ENCODE measurements around the gene ZCCHC3. TPM values are rescaled to one million over a fixed set of nuclear protein-coding genes. Genes with fewer than 3 reads are reported as not detected.

Gene ZCCHC3
- polyA plus RNA-seq, 2 of the 4 experiments (the other 2 are of a cell fraction) = 17.4 to 17.7 TPM

DNA sequence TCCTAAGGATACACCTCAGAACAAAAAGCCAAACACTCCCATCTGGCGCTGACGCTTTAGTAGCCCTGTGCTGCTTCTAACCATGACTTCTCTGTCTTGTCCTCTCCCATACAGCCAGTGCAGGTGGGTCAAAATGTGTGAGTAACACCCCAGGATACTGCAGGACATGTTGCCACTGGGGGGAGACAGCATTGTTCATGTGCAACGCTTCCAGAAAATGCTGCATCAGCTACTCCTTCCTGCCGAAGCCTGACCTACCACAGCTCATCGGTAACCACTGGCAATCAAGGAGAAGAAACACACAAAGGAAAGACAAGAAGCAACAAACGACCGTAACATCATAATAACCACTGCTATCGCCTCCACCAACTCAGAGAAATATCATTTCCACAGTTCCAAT lies 38.4 kb upstream of the ZCCHC3 start:
- 53% methylated on average over 8 of the region's 8 CpGs for WGBS (ENCODE audit: missing lambda C conversion rate)
- H3K4me1 ChIP-seq = no peaks in the 10 kb centered on the region
- no peak overlapping the region for H3K27ac ChIP-seq
- peak; percentile 44 to 59 for DNase-seq (ENCODE audit: low read depth in 1 of 2, low spot score in 1 of 2)
- no peak overlapping the region for H3K4me3 ChIP-seq
- ChIA-PET CTCF (interaction anchor here (1.1 to 3.8 kb wide), 7 partner anchors 8 to 72 kb away, joined by 3 to 21 read pairs (median 6); partner anchors contain the start of gene SOX12), POLR2A (interaction anchor here (0.6 to 1.0 kb wide), 2 partner anchors 39 to 65 kb away, joined by 3 read pairs; partner anchors contain the start of gene ZCCHC3)
- peak; percentile 51 for FAIRE-seq
- TF ChIP-seq, protein P1, sequence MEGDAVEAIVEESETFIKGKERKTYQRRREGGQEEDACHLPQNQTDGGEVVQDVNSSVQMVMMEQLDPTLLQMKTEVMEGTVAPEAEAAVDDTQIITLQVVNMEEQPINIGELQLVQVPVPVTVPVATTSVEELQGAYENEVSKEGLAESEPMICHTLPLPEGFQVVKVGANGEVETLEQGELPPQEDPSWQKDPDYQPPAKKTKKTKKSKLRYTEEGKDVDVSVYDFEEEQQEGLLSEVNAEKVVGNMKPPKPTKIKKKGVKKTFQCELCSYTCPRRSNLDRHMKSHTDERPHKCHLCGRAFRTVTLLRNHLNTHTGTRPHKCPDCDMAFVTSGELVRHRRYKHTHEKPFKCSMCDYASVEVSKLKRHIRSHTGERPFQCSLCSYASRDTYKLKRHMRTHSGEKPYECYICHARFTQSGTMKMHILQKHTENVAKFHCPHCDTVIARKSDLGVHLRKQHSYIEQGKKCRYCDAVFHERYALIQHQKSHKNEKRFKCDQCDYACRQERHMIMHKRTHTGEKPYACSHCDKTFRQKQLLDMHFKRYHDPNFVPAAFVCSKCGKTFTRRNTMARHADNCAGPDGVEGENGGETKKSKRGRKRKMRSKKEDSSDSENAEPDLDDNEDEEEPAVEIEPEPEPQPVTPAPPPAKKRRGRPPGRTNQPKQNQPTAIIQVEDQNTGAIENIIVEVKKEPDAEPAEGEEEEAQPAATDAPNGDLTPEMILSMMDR (IDR thresholded peaks at IDR 0.05) = peak; percentile 30; the same call in 2 of the 3 replicates
- TF ChIP-seq CBX8 (IDR thresholded peaks at IDR 0.05) = no peak
- TF ChIP-seq, protein P2, sequence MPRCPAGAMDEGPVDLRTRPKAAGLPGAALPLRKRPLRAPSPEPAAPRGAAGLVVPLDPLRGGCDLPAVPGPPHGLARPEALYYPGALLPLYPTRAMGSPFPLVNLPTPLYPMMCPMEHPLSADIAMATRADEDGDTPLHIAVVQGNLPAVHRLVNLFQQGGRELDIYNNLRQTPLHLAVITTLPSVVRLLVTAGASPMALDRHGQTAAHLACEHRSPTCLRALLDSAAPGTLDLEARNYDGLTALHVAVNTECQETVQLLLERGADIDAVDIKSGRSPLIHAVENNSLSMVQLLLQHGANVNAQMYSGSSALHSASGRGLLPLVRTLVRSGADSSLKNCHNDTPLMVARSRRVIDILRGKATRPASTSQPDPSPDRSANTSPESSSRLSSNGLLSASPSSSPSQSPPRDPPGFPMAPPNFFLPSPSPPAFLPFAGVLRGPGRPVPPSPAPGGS (IDR thresholded peaks at IDR 0.05) = no peak
- 0 out of 3 replicates have a peak, but pooled peaks have one; percentile 8 for TF ChIP-seq SMC3 (IDR thresholded peaks at IDR 0.05)
- TF ChIP-seq, protein P3, sequence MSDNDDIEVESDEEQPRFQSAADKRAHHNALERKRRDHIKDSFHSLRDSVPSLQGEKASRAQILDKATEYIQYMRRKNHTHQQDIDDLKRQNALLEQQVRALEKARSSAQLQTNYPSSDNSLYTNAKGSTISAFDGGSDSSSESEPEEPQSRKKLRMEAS (IDR thresholded peaks at IDR 0.05) = no peak
- TF ChIP-seq NFE2L2 (conservative IDR thresholded peaks at IDR 0.05; ENCODE audit: low read length) = 0 out of 2 replicates have a peak, but pooled peaks have one; percentile 20
- TF ChIP-seq RAD21 (conservative IDR thresholded peaks at IDR 0.05 in 1 of 2, IDR thresholded peaks at IDR 0.05 in 1 of 2) = peak; percentile 27 to 44; a peak in 1 of 5 replicates
- TF ChIP-seq ATOH8 (CRISPR knock-in tag; IDR thresholded peaks at IDR 0.05; ENCODE audit: low read depth) = no peak
- peak; percentile 99 for TF ChIP-seq MAFK (IDR thresholded peaks at IDR 0.05; ENCODE audit: partially characterized antibody)
- H3K4me2 ChIP-seq = no peak overlapping the region
- peak; percentile 60 to 84; a peak in 5 of 6 replicates for ATAC-seq
- H3K9me3 ChIP-seq = no peaks in the 10 kb centered on the region

DNA sequence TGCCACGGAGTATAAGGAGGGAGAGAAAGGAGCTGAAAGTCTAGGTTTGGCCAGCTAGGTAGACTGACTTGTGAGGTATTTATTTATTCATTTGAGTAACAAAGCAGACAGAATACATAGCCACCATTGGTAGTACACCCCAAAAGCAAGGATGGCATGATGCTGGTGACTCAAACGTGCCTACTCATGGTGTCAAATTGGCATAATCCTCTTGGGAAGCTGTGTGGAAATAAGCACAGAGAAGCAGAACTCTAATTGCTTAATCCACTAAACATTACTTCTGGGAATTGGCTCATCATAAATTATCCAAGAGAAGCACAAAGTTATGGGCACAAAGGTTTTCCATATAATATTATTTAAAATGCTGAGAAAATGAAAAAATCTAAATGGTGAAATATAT lies 37.4 kb upstream of the ZCCHC3 start:
- Histone ChIP-seq H3K4me3 (no peak overlapping the region), H3K27ac (no peak overlapping the region), H3K9me3 (no peaks in the 10 kb centered on the region), H3K4me1 (no peaks in the 10 kb centered on the region), H3K4me2 (no peak overlapping the region)
- DNase-seq (ENCODE audit: low read depth in 1 of 2, low spot score in 1 of 2) = no peak
- WGBS (ENCODE audit: missing lambda C conversion rate) = 26% methylated on average over 2 of the region's 2 CpGs
- TF ChIP-seq HDAC2 (IDR thresholded peaks at IDR 0.05) (no peak), ZSCAN20 (CRISPR knock-in tag; IDR thresholded peaks at IDR 0.05) (no peak), CEBPB (IDR thresholded peaks at IDR 0.05) (no peak), KDM1A (IDR thresholded peaks at IDR 0.05; ENCODE audit: low read depth) (no peak), MAZ (IDR thresholded peaks at IDR 0.05; ENCODE audit: borderline replicate concordance, low read depth, low read length) (no peak)
- TF ChIP-seq, protein P4, sequence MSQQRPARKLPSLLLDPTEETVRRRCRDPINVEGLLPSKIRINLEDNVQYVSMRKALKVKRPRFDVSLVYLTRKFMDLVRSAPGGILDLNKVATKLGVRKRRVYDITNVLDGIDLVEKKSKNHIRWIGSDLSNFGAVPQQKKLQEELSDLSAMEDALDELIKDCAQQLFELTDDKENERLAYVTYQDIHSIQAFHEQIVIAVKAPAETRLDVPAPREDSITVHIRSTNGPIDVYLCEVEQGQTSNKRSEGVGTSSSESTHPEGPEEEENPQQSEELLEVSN (IDR thresholded peaks at IDR 0.05; ENCODE audit: borderline replicate concordance, low read depth) = no peak
- TF ChIP-seq, protein P5, sequence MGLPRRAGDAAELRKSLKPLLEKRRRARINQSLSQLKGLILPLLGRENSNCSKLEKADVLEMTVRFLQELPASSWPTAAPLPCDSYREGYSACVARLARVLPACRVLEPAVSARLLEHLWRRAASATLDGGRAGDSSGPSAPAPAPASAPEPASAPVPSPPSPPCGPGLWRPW (IDR thresholded peaks at IDR 0.05) = no peak
- TF ChIP-seq, protein P6, sequence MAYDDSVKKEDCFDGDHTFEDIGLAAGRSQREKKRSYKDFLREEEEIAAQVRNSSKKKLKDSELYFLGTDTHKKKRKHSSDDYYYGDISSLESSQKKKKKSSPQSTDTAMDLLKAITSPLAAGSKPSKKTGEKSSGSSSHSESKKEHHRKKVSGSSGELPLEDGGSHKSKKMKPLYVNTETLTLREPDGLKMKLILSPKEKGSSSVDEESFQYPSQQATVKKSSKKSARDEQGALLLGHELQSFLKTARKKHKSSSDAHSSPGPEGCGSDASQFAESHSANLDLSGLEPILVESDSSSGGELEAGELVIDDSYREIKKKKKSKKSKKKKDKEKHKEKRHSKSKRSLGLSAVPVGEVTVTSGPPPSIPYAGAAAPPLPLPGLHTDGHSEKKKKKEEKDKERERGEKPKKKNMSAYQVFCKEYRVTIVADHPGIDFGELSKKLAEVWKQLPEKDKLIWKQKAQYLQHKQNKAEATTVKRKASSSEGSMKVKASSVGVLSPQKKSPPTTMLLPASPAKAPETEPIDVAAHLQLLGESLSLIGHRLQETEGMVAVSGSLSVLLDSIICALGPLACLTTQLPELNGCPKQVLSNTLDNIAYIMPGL (CRISPR knock-in tag; IDR thresholded peaks at IDR 0.05; ENCODE audit: borderline replicate concordance) = no peak
- no peak for ATAC-seq
- peak; percentile 49 for FAIRE-seq
- ChIA-PET CTCF (interaction anchor here (1.3 to 3.8 kb wide), 3 partner anchors 8 to 71 kb away, joined by 6 to 21 read pairs (median 8); no protein-coding TSS in a partner anchor), POLR2A (no interaction called here)
